Activated CD4-positive, CD25-positive, alpha-beta regulatory T cell (primary cell): ENCODE measurements around the gene CRACR2A.

Experiments used
- DNase-seq, 4 experiments: peaks; one replicate each; lab custom pipeline; 2025; lab: John Stamatoyannopoulos, UW

Gene CRACR2A

GRCh38 chr12:3752741-3753486 is at the start of gene CRACR2A:
TSS of gene CRACR2A (minus strand) at chr12:3753109. CDS start at chr12:3696999, 56,110 bp downstream.
- peak; percentile 74 to 84 (median 76) for DNase-seq

GRCh38 chr12:3797531-3798048 is 44.7 kb upstream of the CRACR2A start:
- no peak for DNase-seq

- no peak for DNase-seq
These were observed 42.7 kb upstream of the CRACR2A start for GRCh38 chr12:3795492-3796133.

- DNase-seq = no peak
These were observed 42.2 kb upstream of the CRACR2A start for GRCh38 chr12:3795066-3795465.

GRCh38 chr12:3792623-3793288 is 39.8 kb upstream of the CRACR2A start:
- DNase-seq = no peak

GRCh38 chr12:3791256-3791874 is 38.5 kb upstream of the CRACR2A start:
- DNase-seq = no peak

GRCh38 chr12:3790642-3791041 is 37.7 kb upstream of the CRACR2A start:
- no peak for DNase-seq

GRCh38 chr12:3789838-3790237 is 36.9 kb upstream of the CRACR2A start:
- no peak for DNase-seq

- no peak for DNase-seq
These were observed 24.4 kb upstream of the CRACR2A start for GRCh38 chr12:3777206-3777809.

GRCh38 chr12:3775385-3776035 is 22.6 kb upstream of the CRACR2A start:
- no peak for DNase-seq

- DNase-seq = no peak
These were observed 19.5 kb upstream of the CRACR2A start for GRCh38 chr12:3772380-3772779.

GRCh38 chr12:3771853-3772252 is 18.9 kb upstream of the CRACR2A start:
- DNase-seq = no peak

GRCh38 chr12:3770891-3771290 is 18.0 kb upstream of the CRACR2A start:
- DNase-seq = no peak

GRCh38 chr12:3768911-3769447 is 16.1 kb upstream of the CRACR2A start:
- no peak for DNase-seq

- DNase-seq = no peak
These were observed 8.3 kb upstream of the CRACR2A start for GRCh38 chr12:3761116-3761735.

GRCh38 chr12:3759878-3760277 is 7.0 kb upstream of the CRACR2A start:
- DNase-seq = no peak

- DNase-seq = no peak
These were observed 4.4 kb upstream of the CRACR2A start for GRCh38 chr12:3757261-3757660.

- DNase-seq = no peak
These were observed 3.0 kb upstream of the CRACR2A start for GRCh38 chr12:3755898-3756297.

- DNase-seq = no peak
These were observed 805 bp upstream of the CRACR2A start for GRCh38 chr12:3753544-3754284.
